ENCODE measurements around the gene SCCPDH.

The SCCPDH gene, protein sequence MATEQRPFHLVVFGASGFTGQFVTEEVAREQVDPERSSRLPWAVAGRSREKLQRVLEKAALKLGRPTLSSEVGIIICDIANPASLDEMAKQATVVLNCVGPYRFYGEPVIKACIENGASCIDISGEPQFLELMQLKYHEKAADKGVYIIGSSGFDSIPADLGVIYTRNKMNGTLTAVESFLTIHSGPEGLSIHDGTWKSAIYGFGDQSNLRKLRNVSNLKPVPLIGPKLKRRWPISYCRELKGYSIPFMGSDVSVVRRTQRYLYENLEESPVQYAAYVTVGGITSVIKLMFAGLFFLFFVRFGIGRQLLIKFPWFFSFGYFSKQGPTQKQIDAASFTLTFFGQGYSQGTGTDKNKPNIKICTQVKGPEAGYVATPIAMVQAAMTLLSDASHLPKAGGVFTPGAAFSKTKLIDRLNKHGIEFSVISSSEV

GRCh38 chr1:246724016-246724730, at the start of gene SCCPDH:
Gene SCCPDH, plus strand, starts transcription at chr1:246724409. Its CDS starts 14 bp downstream, at chr1:246724423.
- TF ChIP-seq CTCF (IDR thresholded peaks at IDR 0.05; ENCODE audit: insufficient read depth, low read depth, low read length, missing control alignments): no peak
- peak within 1 kb of the TSS; percentile 60 for H3K4me3 ChIP-seq (ENCODE audit: low read length)
- DNase-seq (ENCODE audit: low read depth): peak; percentile 34

DNA sequence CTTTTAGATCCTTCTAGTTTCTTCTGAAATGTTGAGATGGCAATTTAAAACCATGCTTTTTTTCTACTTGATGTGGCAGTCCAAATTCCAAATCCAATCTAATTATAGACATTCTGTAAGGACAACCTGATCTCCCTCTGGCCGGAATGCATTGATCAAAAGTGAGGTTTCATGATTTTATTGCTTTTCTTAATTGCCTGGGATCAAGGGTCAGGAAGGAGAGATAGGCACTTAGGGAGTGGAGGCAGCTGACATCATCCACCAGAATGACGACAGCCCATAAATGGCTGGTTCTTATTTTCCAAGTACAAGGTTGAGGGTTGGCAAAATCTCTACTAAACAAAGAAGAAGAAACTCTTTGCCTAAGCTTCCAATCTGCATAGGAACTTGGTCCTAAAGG, 46.4 kb upstream of the SCCPDH start:
- DNase-seq (ENCODE audit: low read depth): no peak
- TF ChIP-seq CTCF (IDR thresholded peaks at IDR 0.05; ENCODE audit: insufficient read depth, low read depth, low read length, missing control alignments): no peak
- H3K4me3 ChIP-seq (ENCODE audit: low read length): no peak overlapping the region

DNA sequence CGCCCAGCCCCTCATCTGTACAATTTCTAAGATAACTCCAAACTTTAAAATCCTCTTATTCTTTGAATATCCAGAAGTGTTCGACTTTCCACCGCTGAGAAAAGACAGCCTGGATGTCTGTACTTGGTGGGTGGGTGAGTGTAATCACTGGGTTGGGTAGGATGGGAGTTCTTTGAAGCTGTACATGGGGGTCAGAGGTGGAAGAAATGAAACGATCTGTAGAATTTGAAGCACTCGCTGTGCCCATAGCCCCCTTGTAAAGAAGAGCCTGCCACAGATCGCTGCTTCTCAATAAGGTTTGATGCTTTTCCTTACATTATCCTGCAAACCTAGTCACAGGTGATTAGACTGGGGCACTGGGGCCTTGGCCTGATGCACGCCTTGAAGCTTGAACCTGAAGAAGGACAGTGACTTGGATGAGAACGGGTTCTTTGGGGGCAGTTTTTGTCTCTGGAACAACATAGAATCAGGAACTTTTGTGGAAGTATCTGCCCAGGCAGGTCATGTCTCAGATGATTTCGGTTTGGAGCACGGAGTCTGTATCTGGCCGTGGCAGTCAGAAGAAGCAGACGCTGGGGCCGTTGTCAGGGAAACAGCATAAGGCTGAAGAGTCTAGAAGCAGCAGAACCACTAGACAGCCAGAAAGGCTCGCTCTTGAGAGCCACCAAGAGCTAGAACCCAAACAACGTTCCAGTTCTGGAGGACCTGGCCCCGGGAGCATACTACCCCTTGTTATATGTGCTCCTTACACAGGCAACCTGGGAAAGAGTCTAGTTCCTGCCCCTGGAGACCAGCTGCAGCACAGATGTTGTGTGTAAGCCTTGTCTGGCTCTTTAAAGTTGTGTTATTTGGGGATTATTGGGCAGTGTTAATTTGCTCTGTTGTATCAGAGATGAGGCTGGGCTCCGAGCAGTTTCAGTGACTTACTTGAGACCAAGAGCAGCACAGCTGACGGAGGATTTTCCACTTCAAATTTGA, 45.1 kb upstream of the SCCPDH start:
- no peak overlapping the region for H3K4me3 ChIP-seq (ENCODE audit: low read length)
- no peak for DNase-seq (ENCODE audit: low read depth)
- no peak for TF ChIP-seq CTCF (IDR thresholded peaks at IDR 0.05; ENCODE audit: insufficient read depth, low read depth, low read length, missing control alignments)

- no peak for TF ChIP-seq CTCF (IDR thresholded peaks at IDR 0.05; ENCODE audit: insufficient read depth, low read depth, low read length, missing control alignments)
- DNase-seq (ENCODE audit: low read depth): no peak
- H3K4me3 ChIP-seq (ENCODE audit: low read length): no peak overlapping the region
Measured at GRCh38 chr1:246679794-246680177, 44.4 kb upstream of the SCCPDH start.

- no peak for DNase-seq (ENCODE audit: low read depth)
- no peak overlapping the region for H3K4me3 ChIP-seq (ENCODE audit: low read length)
- no peak for TF ChIP-seq CTCF (IDR thresholded peaks at IDR 0.05; ENCODE audit: insufficient read depth, low read depth, low read length, missing control alignments)
Measured at GRCh38 chr1:246680190-246680589, 44.0 kb upstream of the SCCPDH start.

GRCh38 chr1:246680696-246681130, 43.5 kb upstream of the SCCPDH start:
- no peak overlapping the region for H3K4me3 ChIP-seq (ENCODE audit: low read length)
- no peak for DNase-seq (ENCODE audit: low read depth)
- TF ChIP-seq CTCF (IDR thresholded peaks at IDR 0.05; ENCODE audit: insufficient read depth, low read depth, low read length, missing control alignments): no peak

Measured in epithelial cell of esophagus (primary cell).